ENCODE results near the gene DNAAF5. TPM values are rescaled to one million over a fixed set of nuclear protein-coding genes. Genes with fewer than 3 reads are reported as not detected.

DNAAF5 gene
- total and polyA plus RNA-seq, 9 of the 15 experiments (the other 6 are each of a cell fraction or from before 2014, with no cell fraction given) = 3.1 to 69.7 (median 19.1) TPM

DNA sequence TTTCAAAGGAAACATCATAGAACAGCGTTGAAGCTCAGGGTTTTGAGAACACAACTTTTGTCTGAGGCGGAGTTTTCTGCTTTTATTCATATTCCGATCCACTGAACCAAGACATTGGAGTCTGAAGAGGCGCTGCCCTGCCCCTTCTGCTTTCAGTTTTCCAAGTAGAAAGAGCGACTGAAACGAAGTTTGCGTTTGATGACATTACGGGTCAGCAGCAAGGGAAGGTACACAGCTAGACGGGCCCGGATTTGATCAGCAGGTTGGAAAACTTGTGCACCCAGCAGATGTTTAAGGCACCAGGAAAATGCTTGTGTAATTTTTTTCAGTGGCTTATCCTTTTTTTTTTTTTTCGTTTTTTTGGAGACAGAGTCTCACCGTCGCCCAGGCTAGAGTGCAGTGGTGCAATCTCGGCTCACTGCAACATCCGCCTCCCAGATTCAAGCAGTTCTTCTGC, 106.5 kb downstream of the DNAAF5 start:
- H3K4me2 ChIP-seq (ENCODE audit: insufficient read depth, low read length) = no peak overlapping the region

GRCh38 chr7:833601-834258, 107.2 kb downstream of the DNAAF5 start:
- BruUV-seq (replicated peaks) = no TSS peak
- Histone ChIP-seq H3K27me3 (ENCODE audit: control insufficient read depth in 2 of 2, insufficient read depth in 2 of 2, low read length in 2 of 2) (no peaks in the 10 kb centered on the region), H3K9me3 (replicated peaks; ENCODE audit: control insufficient read depth, insufficient read depth, low read depth, low read length) (no peaks in the 10 kb centered on the region), H3K9me1 (ENCODE audit: control insufficient read depth, insufficient read depth, low read length) (peaks cover 21% of the 10 kb centered on the region), H3K36me3 (ENCODE audit: control insufficient read depth, insufficient read depth, low read length) (peaks cover 43% of the 10 kb centered on the region; the same call in 2 of the 3 replicates), H3K79me2 (ENCODE audit: control insufficient read depth, insufficient read depth, low read length) (peaks cover 90% of the 10 kb centered on the region), H3K4me1 (replicated peaks in 1 of 2; ENCODE audit: control insufficient read depth in 2 of 2, insufficient read depth in 2 of 2, low read length in 2 of 2) (peaks cover 22 to 44% of the 10 kb centered on the region in 2 experiments), H2AFZ (ENCODE audit: low read depth, low read length) (no peak overlapping the region), H3K27ac (ENCODE audit: extremely low read depth, low read depth, low read length) (no peak overlapping the region), H3K4me3 (no peak overlapping the region), H4K20me1 (replicated peaks; ENCODE audit: control insufficient read depth, insufficient read depth, low read length) (peaks cover 43% of the 10 kb centered on the region; the same call in 1 of the 2 replicates), H3K9ac (ENCODE audit: insufficient read depth in 1 of 2, low read depth in 2 of 2, low read length in 2 of 2) (no peak overlapping the region), H3K4me2 (ENCODE audit: insufficient read depth, low read length) (no peak overlapping the region)
- ChIA-PET CTCF (ENCODE audit: low intra/inter-chr PET ratio) (no interaction called here), POLR2A (no interaction called here)
- intact Hi-C loops (cut with micrococcal nuclease) (loop anchor here (5.0 kb wide), 1 partner anchor 39 kb away; no protein-coding TSS in a partner anchor), in situ Hi-C loops (cut with MboI) (no loop called here)
- ATAC-seq (no peak), DNase-seq (ENCODE audit: extremely low read depth in 1 of 4, low spot score in 3 of 4) (no peak), FAIRE-seq (no peak)
- WGBS (ENCODE audit: insufficient coverage, low coverage, missing lambda C conversion rate) = 91% methylated on average over 8 of the region's 8 CpGs
- TF ChIP-seq CHD7 (IDR thresholded peaks at IDR 0.05; ENCODE audit: low read depth, low read length) (no peak), RFX1 (IDR thresholded peaks at IDR 0.05) (0 out of 2 replicates have a peak, but pooled peaks have one; percentile 7)

More for the DNA sequence above, 106.5 kb downstream of the DNAAF5 start:
- Histone ChIP-seq H2AFZ (ENCODE audit: low read depth, low read length) (no peak overlapping the region), H3K4me3 (no peak overlapping the region), H3K79me2 (ENCODE audit: control insufficient read depth, insufficient read depth, low read length) (peaks cover 91% of the 10 kb centered on the region), H3K4me1 (replicated peaks in 1 of 2; ENCODE audit: control insufficient read depth in 2 of 2, insufficient read depth in 2 of 2, low read length in 2 of 2) (peaks cover 22 to 44% of the 10 kb centered on the region in 2 experiments), H3K27ac (ENCODE audit: extremely low read depth, low read depth, low read length) (no peak overlapping the region), H3K36me3 (ENCODE audit: control insufficient read depth, insufficient read depth, low read length) (peaks cover 37% of the 10 kb centered on the region; the same call in 2 of the 3 replicates), H3K9me1 (ENCODE audit: control insufficient read depth, insufficient read depth, low read length) (peaks cover 21% of the 10 kb centered on the region), H4K20me1 (replicated peaks; ENCODE audit: control insufficient read depth, insufficient read depth, low read length) (peaks cover 48% of the 10 kb centered on the region; the same call in 1 of the 2 replicates), H3K27me3 (ENCODE audit: control insufficient read depth in 2 of 2, insufficient read depth in 2 of 2, low read length in 2 of 2) (no peaks in the 10 kb centered on the region), H3K9me3 (replicated peaks; ENCODE audit: control insufficient read depth, insufficient read depth, low read depth, low read length) (no peaks in the 10 kb centered on the region), H3K9ac (ENCODE audit: insufficient read depth in 1 of 2, low read depth in 2 of 2, low read length in 2 of 2) (no peak overlapping the region)
- ATAC-seq = no peak
- DNase-seq (ENCODE audit: extremely low read depth in 1 of 4, low spot score in 3 of 4) = no peak
- CTCF ChIA-PET (ENCODE audit: low intra/inter-chr PET ratio) = no interaction called here
- TF ChIP-seq ZNF584 (CRISPR knock-in tag; IDR thresholded peaks at IDR 0.05; ENCODE audit: low read depth) = no peak
- intact Hi-C loops (cut with micrococcal nuclease) = loop anchor here (5.0 kb wide), 1 partner anchor 39 kb away; no protein-coding TSS in a partner anchor
- POLR2A ChIA-PET = interaction anchor here (0.7 kb wide), 1 partner anchor 124 kb away, joined by 3 read pairs; no protein-coding TSS in a partner anchor
- no TSS peak for BruUV-seq (replicated peaks)
- no peak for FAIRE-seq
- in situ Hi-C loops (cut with MboI) = no loop called here
- WGBS (ENCODE audit: insufficient coverage, low coverage, missing lambda C conversion rate) = 91% methylated on average over 11 of the region's 15 CpGs

Measured in K562 (cell line).